LNCAP (cell line): ENCODE results near the gene EVA1C.

Source experiments
- TF ChIP-seq, protein P1 (sequence below): fragments of 450-650 bp; IDR thresholded peaks from 2 replicates; pipeline ENCODE4 v1.5.1; 2017; ENCODE audit warnings: mild to moderate bottlenecking

The EVA1C gene

DNA sequence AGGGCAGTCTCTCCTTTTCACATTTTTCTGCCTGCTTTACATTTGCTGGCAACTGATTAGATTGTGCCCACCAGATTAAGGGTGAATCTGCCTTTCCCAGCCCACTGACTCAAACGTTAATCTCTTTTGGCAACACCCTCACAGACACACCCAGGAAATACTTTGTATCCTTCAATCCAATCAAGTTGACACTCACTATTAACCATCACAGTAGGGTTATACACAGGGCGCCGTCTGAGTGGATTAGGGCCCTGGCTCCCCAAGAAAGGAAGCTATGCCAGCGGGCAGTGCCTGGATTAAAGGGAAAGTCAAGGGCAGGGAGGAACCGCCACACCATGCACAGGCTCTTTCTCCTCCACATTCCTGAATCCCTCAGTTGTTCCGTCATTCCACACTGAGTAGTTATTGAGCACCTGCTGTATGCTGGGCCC, 56.2 kb downstream of the EVA1C start:
- TF ChIP-seq, protein P1, sequence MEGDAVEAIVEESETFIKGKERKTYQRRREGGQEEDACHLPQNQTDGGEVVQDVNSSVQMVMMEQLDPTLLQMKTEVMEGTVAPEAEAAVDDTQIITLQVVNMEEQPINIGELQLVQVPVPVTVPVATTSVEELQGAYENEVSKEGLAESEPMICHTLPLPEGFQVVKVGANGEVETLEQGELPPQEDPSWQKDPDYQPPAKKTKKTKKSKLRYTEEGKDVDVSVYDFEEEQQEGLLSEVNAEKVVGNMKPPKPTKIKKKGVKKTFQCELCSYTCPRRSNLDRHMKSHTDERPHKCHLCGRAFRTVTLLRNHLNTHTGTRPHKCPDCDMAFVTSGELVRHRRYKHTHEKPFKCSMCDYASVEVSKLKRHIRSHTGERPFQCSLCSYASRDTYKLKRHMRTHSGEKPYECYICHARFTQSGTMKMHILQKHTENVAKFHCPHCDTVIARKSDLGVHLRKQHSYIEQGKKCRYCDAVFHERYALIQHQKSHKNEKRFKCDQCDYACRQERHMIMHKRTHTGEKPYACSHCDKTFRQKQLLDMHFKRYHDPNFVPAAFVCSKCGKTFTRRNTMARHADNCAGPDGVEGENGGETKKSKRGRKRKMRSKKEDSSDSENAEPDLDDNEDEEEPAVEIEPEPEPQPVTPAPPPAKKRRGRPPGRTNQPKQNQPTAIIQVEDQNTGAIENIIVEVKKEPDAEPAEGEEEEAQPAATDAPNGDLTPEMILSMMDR, result no peak

- TF ChIP-seq, protein P1, result no peak
Measured at GRCh38 chr21:32469628-32470027, 57.1 kb downstream of the EVA1C start.

- TF ChIP-seq, protein P1, result no peak
Measured at GRCh38 chr21:32470206-32470605, 57.7 kb downstream of the EVA1C start.

GRCh38 chr21:32472890-32473765, 60.6 kb downstream of the EVA1C start:
- TF ChIP-seq, protein P1, result no peak

DNA sequence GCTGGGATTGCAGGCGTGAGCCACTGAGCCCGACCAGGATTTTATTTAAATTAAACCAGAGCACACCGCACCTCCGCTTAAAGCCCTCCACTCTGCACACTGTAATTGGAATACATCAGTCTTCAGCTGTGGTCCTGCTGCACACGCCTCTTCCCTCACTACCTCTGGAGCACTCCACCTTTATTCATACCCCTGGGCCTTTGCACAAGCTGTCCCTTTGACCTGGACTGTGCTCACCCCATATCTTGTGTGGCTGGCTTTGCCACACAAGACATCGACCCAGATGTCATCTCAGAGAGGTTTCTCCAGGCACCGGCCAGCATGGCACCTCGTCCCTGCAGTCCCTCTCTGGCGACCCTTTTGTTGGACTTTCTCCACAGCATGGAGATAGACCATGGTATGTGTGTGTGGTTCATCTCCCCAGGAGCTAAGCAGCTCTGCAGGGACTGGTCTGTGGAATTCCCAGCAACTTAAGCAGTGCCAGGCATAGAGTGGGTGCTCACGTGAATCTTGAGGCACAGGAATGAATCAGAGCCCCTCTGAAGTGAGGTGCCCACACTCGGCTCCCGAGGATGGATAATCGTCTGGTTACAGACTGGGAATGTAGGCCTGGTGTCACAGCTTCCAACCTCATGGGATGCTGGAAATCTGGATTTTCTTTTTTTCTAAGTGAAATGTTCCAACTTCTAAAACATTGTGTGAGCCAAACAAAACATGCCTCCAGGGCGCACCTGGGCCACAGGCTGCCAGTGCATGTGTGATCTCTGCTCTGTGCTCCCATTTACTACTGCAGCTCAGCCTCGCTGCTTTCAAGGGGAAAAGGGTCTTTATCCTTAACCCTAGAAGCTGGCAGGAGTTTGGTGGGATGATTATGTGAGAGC, 61.9 kb downstream of the EVA1C start:
- TF ChIP-seq, protein P1, result no peak

- TF ChIP-seq, protein P1, result no peak
Measured at GRCh38 chr21:32475162-32475812, 62.8 kb downstream of the EVA1C start.
